Skeletal muscle tissue (tissue), 4 donors: Measurements from ENCODE around the gene FNDC8. TPM values are rescaled to one million over a fixed set of nuclear protein-coding genes. Genes with fewer than 3 reads are reported as not detected.

Experiments used
- H3K27ac ChIP-seq: one replicate; pipeline ENCODE4 v1.7.0; 2013; ENCODE audit warnings: mild to moderate bottlenecking, low read depth, low read length, inconsistent platforms
- H3K27me3 ChIP-seq, 3 donors: one replicate each; pipeline ENCODE4 v1.7.0; 2013; ENCODE audit warnings: low read length in 3 of 3; ENCODE audit not compliant: control insufficient read depth in 3 of 3, insufficient read depth in 3 of 3
- H3K36me3 ChIP-seq, 3 donors: one replicate each; pipeline ENCODE4 v1.7.0; 2013; ENCODE audit warnings: low read length in 3 of 3; ENCODE audit not compliant: control insufficient read depth in 3 of 3, insufficient read depth in 3 of 3
- H3K4me1 ChIP-seq, 3 donors: one replicate each; pipeline ENCODE4 v1.7.0; 2013; ENCODE audit warnings: low read length in 3 of 3, mild to moderate bottlenecking in 3 of 3; ENCODE audit not compliant: control insufficient read depth in 3 of 3, insufficient read depth in 3 of 3
- H3K4me3 ChIP-seq, 3 donors: one replicate each; pipeline ENCODE4 v1.7.0; 2013; ENCODE audit warnings: low read length in 3 of 3
- H3K9ac ChIP-seq, 3 donors: one replicate each; pipeline ENCODE4 v1.7.0; 2013; ENCODE audit warnings: low read length in 3 of 3, mild to moderate bottlenecking in 3 of 3, moderate library complexity in 2 of 3, low read depth in 1 of 3
- H3K9me3 ChIP-seq, 3 donors: one replicate each; pipeline ENCODE4 v1.7.0; 2013; ENCODE audit warnings: low read length in 3 of 3; ENCODE audit not compliant: control insufficient read depth in 3 of 3
- total RNA-seq: library from RNA; depleted of rRNA; stranded (reverse); fragments of >200 nt; gene quantifications from one replicate; pipeline ENCODE4 v1.2.3, GENCODE V29; 2014
- donor health status: Osteomylitis.

The FNDC8 gene
- total RNA-seq, 1 donor from 2014 or later = not detected

GRCh38 chr17:35152421-35153140, 31.2 kb downstream of the FNDC8 start:
- Histone ChIP-seq H3K9ac (no peak overlapping the region), H3K4me3 (no peak overlapping the region), H3K9me3 (no peaks in the 10 kb centered on the region), H3K27ac (no peak overlapping the region), H3K36me3 (peaks cover 37 to 50% (median 43%) of the 10 kb centered on the region in 3 donors), H3K27me3 (no peaks in the 10 kb centered on the region), H3K4me1 (peaks cover 21 to 28% (median 23%) of the 10 kb centered on the region in 3 donors)

DNA sequence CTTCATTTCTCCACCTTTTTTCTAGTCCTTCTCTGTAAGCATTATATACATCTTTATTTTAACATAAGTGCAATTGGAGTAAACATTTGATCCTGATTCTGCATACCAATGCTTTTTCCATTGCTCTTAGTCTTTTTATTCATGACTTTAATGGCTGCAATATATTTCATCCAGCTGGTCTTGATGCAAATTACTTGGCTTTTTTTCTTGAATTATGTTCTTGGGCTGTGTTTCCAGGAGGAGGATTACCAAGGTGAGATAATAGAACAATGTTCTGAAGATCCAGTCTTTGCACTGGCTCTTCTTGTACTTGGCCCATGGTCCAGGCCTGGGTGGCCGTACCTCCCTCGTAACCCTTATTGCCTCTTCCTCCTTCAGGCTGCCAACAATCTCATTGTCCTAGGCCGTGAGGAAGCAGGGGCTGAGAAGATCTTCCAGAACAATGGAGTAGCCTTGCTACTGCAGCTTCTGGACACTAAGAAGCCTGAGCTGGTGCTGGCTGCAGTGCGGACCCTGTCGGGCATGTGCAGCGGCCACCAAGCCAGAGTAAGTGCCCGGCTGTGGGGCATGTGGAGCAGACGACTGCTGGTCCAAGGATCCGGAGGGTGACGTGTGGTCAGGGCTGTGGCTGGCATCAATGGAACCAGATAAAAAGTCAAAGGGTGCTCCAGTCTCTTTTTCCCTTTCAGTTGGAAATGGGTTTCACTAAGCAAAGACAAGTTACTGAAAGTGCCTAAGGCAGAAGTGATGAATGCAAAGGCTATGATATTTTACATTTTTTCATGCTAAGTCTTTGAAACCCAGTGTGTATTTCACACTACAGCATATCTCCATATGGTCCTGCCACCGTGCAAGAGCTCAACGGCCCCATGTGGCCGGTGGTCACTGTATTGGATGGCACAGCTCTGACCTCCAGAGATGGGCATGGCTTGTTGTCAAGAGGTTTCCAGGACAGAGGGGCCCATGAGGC, 33.1 kb downstream of the FNDC8 start:
- Histone ChIP-seq H3K9ac (no peak overlapping the region), H3K4me3 (no peak overlapping the region), H3K4me1 (peaks cover 9% of the 10 kb centered on the region in 3 donors), H3K9me3 (no peaks in the 10 kb centered on the region), H3K27me3 (no peaks in the 10 kb centered on the region), H3K36me3 (peaks cover 54 to 64% (median 54%) of the 10 kb centered on the region in 3 donors), H3K27ac (no peak overlapping the region)

DNA sequence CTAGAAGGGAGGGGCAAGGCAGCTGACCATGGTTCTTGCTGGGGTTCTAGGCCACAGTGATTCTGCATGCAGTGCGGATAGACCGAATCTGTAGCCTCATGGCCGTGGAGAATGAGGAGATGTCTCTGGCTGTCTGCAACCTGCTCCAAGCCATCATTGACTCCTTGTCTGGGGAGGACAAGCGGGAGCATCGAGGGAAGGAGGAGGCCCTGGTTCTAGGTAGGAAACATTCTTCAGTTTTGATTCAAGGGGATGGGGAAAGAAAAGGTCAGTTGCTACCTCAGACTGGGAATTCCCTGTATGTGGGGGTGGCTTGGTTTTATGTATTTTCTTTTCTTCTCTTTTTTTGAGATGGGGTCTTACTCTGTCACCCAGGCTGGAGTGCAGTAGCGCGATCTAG, 33.8 kb downstream of the FNDC8 start:
- peaks cover 1 to 2% (median 2%) of the 10 kb centered on the region in 3 donors for H3K4me1 ChIP-seq
- H3K4me3 ChIP-seq = no peak overlapping the region
- no peaks in the 10 kb centered on the region for H3K27me3 ChIP-seq
- H3K9ac ChIP-seq = no peak overlapping the region
- no peak overlapping the region for H3K27ac ChIP-seq
- H3K36me3 ChIP-seq = peaks cover 55 to 65% (median 56%) of the 10 kb centered on the region in 3 donors
- no peaks in the 10 kb centered on the region for H3K9me3 ChIP-seq

DNA sequence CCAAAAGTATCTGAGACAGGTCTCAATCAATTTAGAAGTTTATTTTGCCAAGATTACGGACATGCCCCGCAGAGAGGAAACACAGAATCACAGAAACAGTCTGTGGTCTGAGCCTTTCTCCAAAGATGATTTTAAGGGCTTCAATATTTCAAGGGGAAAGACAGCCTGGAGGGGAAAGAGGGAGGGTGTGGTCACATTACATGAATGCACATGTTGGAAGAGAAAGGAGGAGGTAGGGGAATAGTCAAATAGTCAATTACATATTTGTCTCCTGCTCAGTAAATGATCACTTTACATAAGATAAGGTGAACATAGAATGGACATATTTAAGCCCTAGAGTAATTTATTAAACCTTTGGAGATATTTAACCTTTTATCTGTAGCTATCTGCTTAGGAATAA, 38.5 kb downstream of the FNDC8 start:
- H3K9ac ChIP-seq = no peak overlapping the region
- no peaks in the 10 kb centered on the region for H3K27me3 ChIP-seq
- H3K36me3 ChIP-seq = peaks cover 47 to 73% (median 68%) of the 10 kb centered on the region in 3 donors
- no peak overlapping the region for H3K27ac ChIP-seq
- no peaks in the 10 kb centered on the region for H3K9me3 ChIP-seq
- no peaks in the 10 kb centered on the region for H3K4me1 ChIP-seq
- no peak overlapping the region for H3K4me3 ChIP-seq

- Histone ChIP-seq H3K27me3 (no peaks in the 10 kb centered on the region), H3K9ac (no peak overlapping the region), H3K27ac (no peak overlapping the region), H3K36me3 (peaks cover 43 to 69% (median 67%) of the 10 kb centered on the region in 3 donors), H3K4me3 (no peak overlapping the region), H3K4me1 (no peaks in the 10 kb centered on the region), H3K9me3 (no peaks in the 10 kb centered on the region)
Observed at GRCh38 chr17:35160354-35161201, 39.2 kb downstream of the FNDC8 start.

- peaks cover 39 to 70% (median 68%) of the 10 kb centered on the region in 3 donors for H3K36me3 ChIP-seq
- no peak overlapping the region for H3K27ac ChIP-seq
Observed at GRCh38 chr17:35161281-35161761, 39.9 kb downstream of the FNDC8 start.

GRCh38 chr17:35162755-35163154, 41.3 kb downstream of the FNDC8 start:
- H3K36me3 ChIP-seq = peaks cover 52 to 81% (median 77%) of the 10 kb centered on the region in 3 donors
- H3K4me3 ChIP-seq = no peak overlapping the region
- H3K9ac ChIP-seq = no peak overlapping the region
- no peak overlapping the region for H3K27ac ChIP-seq
- H3K4me1 ChIP-seq = no peaks in the 10 kb centered on the region
- H3K27me3 ChIP-seq = no peaks in the 10 kb centered on the region
- no peaks in the 10 kb centered on the region for H3K9me3 ChIP-seq

More at GRCh38 chr17:35161281-35161761, 39.9 kb downstream of the FNDC8 start:
- Histone ChIP-seq H3K4me1 (no peaks in the 10 kb centered on the region), H3K4me3 (no peak overlapping the region), H3K27me3 (no peaks in the 10 kb centered on the region), H3K9ac (no peak overlapping the region), H3K9me3 (no peaks in the 10 kb centered on the region)

GRCh38 chr17:35163886-35164285, 42.5 kb downstream of the FNDC8 start:
- Histone ChIP-seq H3K9ac (no peak overlapping the region), H3K27me3 (no peaks in the 10 kb centered on the region), H3K4me3 (no peak overlapping the region), H3K4me1 (no peaks in the 10 kb centered on the region), H3K9me3 (no peaks in the 10 kb centered on the region), H3K27ac (no peak overlapping the region), H3K36me3 (peaks cover 53 to 80% (median 74%) of the 10 kb centered on the region in 3 donors)

- H3K4me3 ChIP-seq = no peak overlapping the region
- no peaks in the 10 kb centered on the region for H3K4me1 ChIP-seq
- H3K9ac ChIP-seq = no peak overlapping the region
- no peak overlapping the region for H3K27ac ChIP-seq
- no peaks in the 10 kb centered on the region for H3K9me3 ChIP-seq
- peaks cover 49 to 77% (median 70%) of the 10 kb centered on the region in 3 donors for H3K36me3 ChIP-seq
- no peaks in the 10 kb centered on the region for H3K27me3 ChIP-seq
Observed at GRCh38 chr17:35164716-35165115, 43.3 kb downstream of the FNDC8 start.
